ENCODE results near the gene DLL1. TPM values are rescaled to one million over a fixed set of nuclear protein-coding genes. Genes with fewer than 3 reads are reported as not detected.

The DLL1 gene
- total and polyA plus RNA-seq, 7 donors = 1.5 to 5.3 (median 2.9) TPM

GRCh38 chr6:170264086-170264485 is 26.8 kb downstream of the DLL1 start:
- intact Hi-C loops (cut with DNase I) = no loop called here

GRCh38 chr6:170263410-170263809 is 27.5 kb downstream of the DLL1 start:
- DNase-seq (no peak), ATAC-seq (no peak)
- TF ChIP-seq CTCF (IDR thresholded peaks at IDR 0.05) = no peak
- WGBS, 3 donors = 96 to 100% (median 98%) methylated on average over 8 of the region's 8 CpGs
- H3K36me3 ChIP-seq (ENCODE audit: insufficient read depth in 1 of 2, low read depth in 1 of 2) = no peaks in the 10 kb centered on the region
- intact Hi-C loops (cut with DNase I) = no loop called here
- no peaks in the 10 kb centered on the region for H3K9me3 ChIP-seq
- H3K4me3 ChIP-seq = no peak overlapping the region
- H3K27me3 ChIP-seq (ENCODE audit: insufficient read depth in 3 of 3, low read length in 2 of 3) = no peaks in the 10 kb centered on the region
- peaks cover 13% of the 10 kb centered on the region for H3K4me1 ChIP-seq
- H3K27ac ChIP-seq = no peak overlapping the region

More at GRCh38 chr6:170264086-170264485, 26.8 kb downstream of the DLL1 start:
- Histone ChIP-seq H3K4me1 (peaks cover 13% of the 10 kb centered on the region), H3K27ac (no peak overlapping the region), H3K36me3 (ENCODE audit: insufficient read depth in 1 of 2, low read depth in 1 of 2) (no peaks in the 10 kb centered on the region), H3K4me3 (no peak overlapping the region), H3K9me3 (no peaks in the 10 kb centered on the region), H3K27me3 (ENCODE audit: insufficient read depth in 3 of 3, low read length in 2 of 3) (no peaks in the 10 kb centered on the region)
- ATAC-seq (no peak), DNase-seq (no peak)
- whole genome bisulfite sequencing, 3 donors = 84 to 88% (median 87%) methylated on average over 7 of the region's 7 CpGs
- no peak for TF ChIP-seq CTCF (IDR thresholded peaks at IDR 0.05)

- H3K27me3 ChIP-seq (ENCODE audit: insufficient read depth in 3 of 3, low read length in 2 of 3) = no peaks in the 10 kb centered on the region
- no peaks in the 10 kb centered on the region for H3K36me3 ChIP-seq (ENCODE audit: insufficient read depth in 1 of 2, low read depth in 1 of 2)
- no peak overlapping the region for H3K27ac ChIP-seq
- ATAC-seq (no peak), DNase-seq (no peak)
- intact Hi-C loops (cut with DNase I) = no loop called here
- H3K4me3 ChIP-seq = no peak overlapping the region
- no peak for TF ChIP-seq CTCF (IDR thresholded peaks at IDR 0.05)
- WGBS, 3 donors = 72 to 83% (median 78%) methylated on average over 22 of the region's 22 CpGs
- no peaks in the 10 kb centered on the region for H3K9me3 ChIP-seq
- peaks cover 13% of the 10 kb centered on the region for H3K4me1 ChIP-seq
These were observed 28.3 kb downstream of the DLL1 start for GRCh38 chr6:170262489-170263088.

- DNase-seq (no peak), ATAC-seq (no peak)
- Histone ChIP-seq H3K27ac (no peak overlapping the region), H3K9me3 (no peaks in the 10 kb centered on the region), H3K4me3 (no peak overlapping the region), H3K36me3 (ENCODE audit: insufficient read depth in 1 of 2, low read depth in 1 of 2) (no peaks in the 10 kb centered on the region), H3K4me1 (peaks cover 13% of the 10 kb centered on the region), H3K27me3 (ENCODE audit: insufficient read depth in 3 of 3, low read length in 2 of 3) (no peaks in the 10 kb centered on the region)
- WGBS, 3 donors = 88 to 92% (median 90%) methylated on average over 32 of the region's 32 CpGs
- TF ChIP-seq CTCF (IDR thresholded peaks at IDR 0.05) = no peak
- intact Hi-C loops (cut with DNase I) = no loop called here
These were observed 29.0 kb downstream of the DLL1 start for GRCh38 chr6:170261643-170262488.

Measured in psoas muscle (tissue), 8 donors.